Endothelial cell of umbilical vein (primary cell): ENCODE data around the gene OLFML2B. TPM values are rescaled to one million over a fixed set of nuclear protein-coding genes. Genes with fewer than 3 reads are reported as not detected.

Experiments used
- BruUV-seq: library from RNA; stranded (reverse); fragments of 400-500 nt; replicated peaks from 2 replicates; lab custom pipeline; 2021; lab: Mats Ljungman, UMichigan
- CTCF ChIA-PET: fragments of 300-600, 350-600 bp; sonication (Branson Sonifier 250); formaldehyde crosslinking; loops from one replicate; lab custom pipeline; 2021; ENCODE audit warnings: antibody characterized with exemption, inconsistent platforms; lab: Charles Lee
- POLR2A ChIA-PET: fragments of 300-600, 350-600 bp; sonication (Branson Sonifier 250); formaldehyde crosslinking; loops from one replicate; lab custom pipeline; 2021; ENCODE audit warnings: antibody characterized with exemption, inconsistent platforms; lab: Charles Lee
- DNase-seq: peaks from one replicate; pipeline ENCODE4 v3.0.0-alpha.2; 2011; ENCODE audit warnings: low read depth, low spot score
- FAIRE-seq: peaks from 2 replicates; lab custom pipeline; 2011; peaks lifted over from hg19 to GRCh38; lab: Jason Lieb, UNC
- H2AFZ ChIP-seq: 2 replicates; pipeline ENCODE4 v1.6.0; 2012; ENCODE audit warnings: low read depth, low read length, control low read depth, inconsistent platforms
- H3K27ac ChIP-seq: 2 replicates; pipeline ENCODE4 v1.5.1; 2011; ENCODE audit warnings: low read depth, mild to moderate bottlenecking, control low read depth, low read length, moderate library complexity; ENCODE audit not compliant: insufficient read depth
- H3K27me3 ChIP-seq, 2 experiments: 2 replicates each; pipeline versions ENCODE4 v1.6.0 to v1.6.1; 2011; ENCODE audit warnings: low read length in 2 of 2, mixed read lengths in 1 of 2; ENCODE audit not compliant: control insufficient read depth in 2 of 2, insufficient read depth in 2 of 2
- H3K36me3 ChIP-seq, 2 experiments: 2 replicates in 1 of 2; 3 replicates in 1 of 2; pipeline ENCODE4 v1.5.1; 2011; ENCODE audit warnings: low read length in 2 of 2, mild to moderate bottlenecking in 1 of 2, moderate library complexity in 1 of 2; ENCODE audit not compliant: control insufficient read depth in 2 of 2, insufficient read depth in 2 of 2; ENCODE audit errors: extremely low read depth in 1 of 2
- H3K4me1 ChIP-seq: 3 replicates; pipeline ENCODE4 v1.5.1; 2011; ENCODE audit warnings: mild to moderate bottlenecking, low read length; ENCODE audit not compliant: control insufficient read depth, insufficient read depth; ENCODE audit errors: extremely low read depth
- H3K4me2 ChIP-seq: 2 replicates; pipeline ENCODE4 v1.6.1; 2011; ENCODE audit warnings: low read length, control low read depth, mixed read lengths; ENCODE audit not compliant: insufficient read depth
- H3K4me3 ChIP-seq, 3 experiments: fragments of 200-600 bp in 1 of 3; sonication (generic), shearing (Covaris generic) in 1 of 3; replicated peaks in 1 of 3; 2 replicates each; pipeline ENCODE4 v1.5.1; 2011 to 2016; ENCODE audit warnings: control low read depth in 3 of 3, low read length in 3 of 3, mild to moderate bottlenecking in 2 of 3, inconsistent platforms in 1 of 3, low read depth in 1 of 3, moderate library complexity in 1 of 3; ENCODE audit not compliant: insufficient read depth in 1 of 3
- H3K79me2 ChIP-seq: 2 replicates; pipeline ENCODE4 v1.6.0; 2012; ENCODE audit warnings: low read length, inconsistent platforms; ENCODE audit not compliant: control insufficient read depth, insufficient read depth
- H3K9ac ChIP-seq: replicated peaks from 2 replicates; pipeline ENCODE3; 2011; ENCODE audit warnings: low read length, control low read depth; ENCODE audit not compliant: insufficient read depth; ENCODE audit errors: extremely low read depth
- H3K9me1 ChIP-seq: replicated peaks from 3 replicates; pipeline ENCODE4 v1.6.0; 2011; ENCODE audit warnings: mild to moderate bottlenecking, low read length; ENCODE audit not compliant: control insufficient read depth, insufficient read depth; ENCODE audit errors: extremely low read depth
- H3K9me3 ChIP-seq: replicated peaks from 2 replicates; pipeline ENCODE4 v1.5.1; 2012; ENCODE audit warnings: low read length, inconsistent platforms; ENCODE audit not compliant: control insufficient read depth, insufficient read depth
- H4K20me1 ChIP-seq: replicated peaks from 2 replicates; pipeline ENCODE3; 2011; ENCODE audit warnings: mild to moderate bottlenecking, low read length; ENCODE audit not compliant: control insufficient read depth, insufficient read depth; ENCODE audit errors: extremely low read depth
- CTCF ChIP-seq, 2 donors: IDR thresholded peaks; 1 replicate in 1 of 2; 2 replicates in 1 of 2; pipeline ENCODE4 v1.5.1; 2011; ENCODE audit warnings: low read length in 2 of 2, mild to moderate bottlenecking in 2 of 2, moderate library complexity in 2 of 2, control low read depth in 1 of 2, inconsistent platforms in 1 of 2, low read depth in 1 of 2; ENCODE audit not compliant: insufficient read depth in 1 of 2; ENCODE audit errors: extremely low read depth in 1 of 2
- EZH2 ChIP-seq: IDR thresholded peaks from 2 replicates; pipeline ENCODE4 v1.6.1; 2012; ENCODE audit warnings: borderline replicate concordance, low read depth, mild to moderate bottlenecking, moderate library complexity, low read length, inconsistent platforms; ENCODE audit not compliant: severe bottlenecking
- FOS ChIP-seq: IDR thresholded peaks from 2 replicates; pipeline ENCODE4 v1.6.1; 2011; ENCODE audit warnings: mild to moderate bottlenecking, low read length, moderate library complexity, borderline replicate concordance; ENCODE audit not compliant: insufficient read depth
- GATA2 ChIP-seq: IDR thresholded peaks from 2 replicates; pipeline ENCODE4 v1.7.0; 2011; ENCODE audit warnings: low read depth, mild to moderate bottlenecking, moderate library complexity, mixed read lengths, low read length; ENCODE audit not compliant: insufficient read length, insufficient read depth
- JUN ChIP-seq: IDR thresholded peaks from 2 replicates; pipeline ENCODE4 v1.6.1; 2011; ENCODE audit warnings: borderline replicate concordance, low read depth; ENCODE audit not compliant: insufficient read length, insufficient read depth
- MYC ChIP-seq: IDR thresholded peaks from one replicate; pipeline ENCODE4 v1.6.1; 2011; ENCODE audit warnings: mild to moderate bottlenecking, low read depth, low read length
- POLR2A ChIP-seq: IDR thresholded peaks from 2 replicates; pipeline ENCODE4 v1.6.1; 2012; ENCODE audit warnings: low read depth, mild to moderate bottlenecking, control low read depth, low read length
- POLR2AphosphoS5 ChIP-seq: IDR thresholded peaks from 2 replicates; pipeline ENCODE4 v1.6.1; 2012; ENCODE audit warnings: low read depth, mild to moderate bottlenecking, control low read depth, low read length, moderate library complexity; ENCODE audit not compliant: insufficient read depth
- dilution Hi-C: fragments of 300-500 bp; cut with MboI; formaldehyde crosslinking; loops from one replicate; pipeline ENCODE4 v1.15.0; 2019; ENCODE audit warnings: low sequenced_read_pairs; ENCODE audit not compliant: extremely low pct_ligation_motif_present
- intact Hi-C: fragments of 100-400 bp; cut with micrococcal nuclease; formaldehyde crosslinking; loops from one replicate; pipeline ENCODE4 v1.10.0; 2022
- polyA plus RNA-seq, 4 experiments: library from polyadenylated mRNA; depleted of rRNA in 3 of 4; stranded (reverse) in 3 of 4; unstranded in 1 of 4; fragments of >200 nt; gene quantifications; 2 replicates each; pipeline versions ENCODE4 v1.2.1 to v1.2.3, GENCODE V29; 2011 to 2012; ENCODE audit warnings: missing spikeins in 1 of 4
- total RNA-seq: library from RNA; stranded (reverse); gene quantifications from 2 replicates; pipeline ENCODE4 v1.2.3, GENCODE V29; 2021
- TF ChIP-seq, protein P1 (sequence below): IDR thresholded peaks from 2 replicates; pipeline ENCODE4 v1.6.1; 2011; ENCODE audit not compliant: insufficient read depth, insufficient read length

Gene OLFML2B
- total and polyA plus RNA-seq, 2 donors (not counting 3 experiments of a cell fraction or from before 2014, with no cell fraction given) = 0.58 to 0.62 TPM

- ChIA-PET POLR2A (no interaction called here), CTCF (interaction anchor here (0.7 to 2.1 kb wide), 6 partner anchors 11 to 322 kb away, joined by 3 to 7 read pairs (median 6); no protein-coding TSS in a partner anchor)
- Histone ChIP-seq H3K4me3 (peak within 1 kb of the TSS; percentile 36 to 92 (median 61)), H3K79me2 (no peaks in the 10 kb centered on the region), H3K27me3 (no peaks in the 10 kb centered on the region), H3K9me1 (no peaks in the 10 kb centered on the region), H3K27ac (no peak within 1 kb of the TSS), H4K20me1 (no peaks in the 10 kb centered on the region), H3K9me3 (no peaks in the 10 kb centered on the region), H3K9ac (peak within 1 kb of the TSS; percentile 56), H2AFZ (peak within 1 kb of the TSS; percentile 43), H3K36me3 (no peaks in the 10 kb centered on the region), H3K4me1 (peaks cover 13% of the 10 kb centered on the region), H3K4me2 (peak within 1 kb of the TSS; percentile 47)
- DNase-seq (peak; percentile 72), FAIRE-seq (peak; percentile 73)
- intact Hi-C loops = loop anchor here (10.0 kb wide), 1 partner anchor 125 kb away; no protein-coding TSS in a partner anchor
- BruUV-seq = TSS peak; percentile 25
- TF ChIP-seq, protein P1, sequence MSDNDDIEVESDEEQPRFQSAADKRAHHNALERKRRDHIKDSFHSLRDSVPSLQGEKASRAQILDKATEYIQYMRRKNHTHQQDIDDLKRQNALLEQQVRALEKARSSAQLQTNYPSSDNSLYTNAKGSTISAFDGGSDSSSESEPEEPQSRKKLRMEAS = no peak
- TF ChIP-seq POLR2AphosphoS5 (peak; percentile 64), FOS (peak; percentile 7)
- dilution Hi-C loops = no loop called here
Observed at GRCh38 chr1:162069334-162070093, 45.8 kb upstream of the OLFML2B start, which contains the start of gene NOS1AP. Gene NOS1AP, plus strand, starts transcription at chr1:162069691. Its CDS starts 487 bp downstream, at chr1:162070178.

DNA sequence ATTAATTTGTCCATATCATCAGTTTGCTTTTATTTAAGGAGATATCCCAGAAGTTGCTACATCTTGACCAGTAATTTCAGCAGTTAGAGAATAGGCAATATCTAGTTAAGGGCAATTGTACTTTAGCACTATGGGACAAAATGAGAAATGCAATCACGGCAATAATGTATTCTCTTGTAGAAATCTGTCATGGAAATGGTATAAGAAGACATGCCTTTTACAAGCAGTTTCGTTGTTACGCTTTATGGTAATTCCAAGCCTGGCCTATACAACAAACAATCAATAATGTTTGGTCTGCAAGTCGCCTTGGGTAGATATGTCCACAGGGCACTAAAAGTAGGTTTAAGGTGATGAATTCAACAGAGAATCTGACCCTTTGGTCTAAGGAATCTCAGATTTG is 44.6 kb upstream of the OLFML2B start:
- DNase-seq = no peak

More for the DNA sequence above, 44.6 kb upstream of the OLFML2B start:
- Histone ChIP-seq H3K4me2 (no peak overlapping the region), H2AFZ (no peak overlapping the region), H3K4me3 (no peak overlapping the region), H3K27ac (no peak overlapping the region), H3K9ac (no peak overlapping the region), H4K20me1 (no peaks in the 10 kb centered on the region), H3K79me2 (no peaks in the 10 kb centered on the region), H3K27me3 (no peaks in the 10 kb centered on the region), H3K9me3 (no peaks in the 10 kb centered on the region), H3K9me1 (no peaks in the 10 kb centered on the region), H3K36me3 (no peaks in the 10 kb centered on the region), H3K4me1 (peaks cover 13% of the 10 kb centered on the region)
- ChIA-PET CTCF (interaction anchor here (1.6 to 2.1 kb wide), 2 partner anchors 12 to 162 kb away, joined by 6 to 7 read pairs; no protein-coding TSS in a partner anchor), POLR2A (no interaction called here)
- intact Hi-C loops (no loop called here), dilution Hi-C loops (no loop called here)
- TF ChIP-seq EZH2 (no peak), POLR2AphosphoS5 (no peak), MYC (no peak), GATA2 (no peak), CTCF (IDR thresholded peaks at IDR 0.05; ENCODE audit: extremely low read depth in 1 of 2, insufficient read depth in 1 of 2, low read depth in 1 of 2, low read length in 2 of 2) (no peak), FOS (no peak), POLR2A (no peak), JUN (no peak)
- TF ChIP-seq, protein P1 = no peak
- FAIRE-seq = no peak
- BruUV-seq = no TSS peak
